ENCODE measurements around the gene DUSP6. TPM values are rescaled to one million over a fixed set of nuclear protein-coding genes. Genes with fewer than 3 reads are reported as not detected.

DUSP6 gene
- total and polyA plus RNA-seq, 2 of the 8 experiments (the other 6 are each of a cell fraction or from before 2014, with no cell fraction given) = 99.3 to 179 TPM

GRCh38 chr12:89352492-89353187 lies at the start of gene DUSP6 (continued):
- TF ChIP-seq EGR1 (IDR thresholded peaks at IDR 0.05; ENCODE audit: borderline replicate concordance, low read depth, low read length) = peak; percentile 48; the same call in 1 of the 2 replicates
- peak; percentile 8; the same call in 1 of the 2 replicates for TF ChIP-seq CEBPB (IDR thresholded peaks at IDR 0.05; ENCODE audit: low read depth, low read length)
- TF ChIP-seq EZH2 (IDR thresholded peaks at IDR 0.05; ENCODE audit: low read depth, low read length, severe bottlenecking) = no peak
- no peak for TF ChIP-seq RXRA (IDR thresholded peaks at IDR 0.05; ENCODE audit: insufficient read depth, low read depth, low read length)
- TF ChIP-seq JUND (IDR thresholded peaks at IDR 0.05; ENCODE audit: low read length) = peak; percentile 48
- TF ChIP-seq SP2 (IDR thresholded peaks at IDR 0.05; ENCODE audit: low read length) = no peak
- TF ChIP-seq EP300 (IDR thresholded peaks at IDR 0.05; ENCODE audit: borderline replicate concordance in 1 of 2, low read depth in 2 of 2, low read length in 2 of 2) = peak; percentile 18 to 81; a peak in 2 of 3 replicates
- TF ChIP-seq CREB1 (IDR thresholded peaks at IDR 0.05) = peak; percentile 22; the same call in 1 of the 2 replicates
- peak; percentile 95 for TF ChIP-seq POLR2AphosphoS5 (IDR thresholded peaks at IDR 0.05; ENCODE audit: low read depth, low read length)
- TF ChIP-seq, protein P1, sequence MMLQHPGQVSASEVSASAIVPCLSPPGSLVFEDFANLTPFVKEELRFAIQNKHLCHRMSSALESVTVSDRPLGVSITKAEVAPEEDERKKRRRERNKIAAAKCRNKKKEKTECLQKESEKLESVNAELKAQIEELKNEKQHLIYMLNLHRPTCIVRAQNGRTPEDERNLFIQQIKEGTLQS (IDR thresholded peaks at IDR 0.05; ENCODE audit: insufficient read depth, low read depth, low read length) = no peak
- TF ChIP-seq KDM1A (IDR thresholded peaks at IDR 0.05; ENCODE audit: borderline replicate concordance, low read length) = no peak
- TF ChIP-seq SUZ12 (IDR thresholded peaks at IDR 0.05; ENCODE audit: low read length) = no peak
- no peak for TF ChIP-seq SIX5 (IDR thresholded peaks at IDR 0.05; ENCODE audit: low read depth, low read length)
- no peak for TF ChIP-seq KDM4A (IDR thresholded peaks at IDR 0.05; ENCODE audit: low read depth, low read length, severe bottlenecking)
- TF ChIP-seq RBBP5 (IDR thresholded peaks at IDR 0.05; ENCODE audit: borderline replicate concordance, low read depth, low read length) = peak; percentile 100
- TF ChIP-seq, protein P2, sequence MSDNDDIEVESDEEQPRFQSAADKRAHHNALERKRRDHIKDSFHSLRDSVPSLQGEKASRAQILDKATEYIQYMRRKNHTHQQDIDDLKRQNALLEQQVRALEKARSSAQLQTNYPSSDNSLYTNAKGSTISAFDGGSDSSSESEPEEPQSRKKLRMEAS (IDR thresholded peaks at IDR 0.05) = peak; percentile 75
- TF ChIP-seq E2F6 (IDR thresholded peaks at IDR 0.05) = peak; percentile 35; the same call in 1 of the 2 replicates
